ENCODE data around the gene SKIDA1. TPM values are rescaled to one million over a fixed set of nuclear protein-coding genes. Genes with fewer than 3 reads are reported as not detected.

The SKIDA1 gene
- total RNA-seq, 1 experiment from 2014 or later, result 6.3 TPM

- no peaks in the 10 kb centered on the region for H3K27me3 ChIP-seq (replicated peaks; ENCODE audit: control insufficient read depth, insufficient read depth, low read length)
- POLR2A ChIA-PET, result no interaction called here
- H3K9me3 ChIP-seq, result no peaks in the 10 kb centered on the region
- TF ChIP-seq, protein P1, sequence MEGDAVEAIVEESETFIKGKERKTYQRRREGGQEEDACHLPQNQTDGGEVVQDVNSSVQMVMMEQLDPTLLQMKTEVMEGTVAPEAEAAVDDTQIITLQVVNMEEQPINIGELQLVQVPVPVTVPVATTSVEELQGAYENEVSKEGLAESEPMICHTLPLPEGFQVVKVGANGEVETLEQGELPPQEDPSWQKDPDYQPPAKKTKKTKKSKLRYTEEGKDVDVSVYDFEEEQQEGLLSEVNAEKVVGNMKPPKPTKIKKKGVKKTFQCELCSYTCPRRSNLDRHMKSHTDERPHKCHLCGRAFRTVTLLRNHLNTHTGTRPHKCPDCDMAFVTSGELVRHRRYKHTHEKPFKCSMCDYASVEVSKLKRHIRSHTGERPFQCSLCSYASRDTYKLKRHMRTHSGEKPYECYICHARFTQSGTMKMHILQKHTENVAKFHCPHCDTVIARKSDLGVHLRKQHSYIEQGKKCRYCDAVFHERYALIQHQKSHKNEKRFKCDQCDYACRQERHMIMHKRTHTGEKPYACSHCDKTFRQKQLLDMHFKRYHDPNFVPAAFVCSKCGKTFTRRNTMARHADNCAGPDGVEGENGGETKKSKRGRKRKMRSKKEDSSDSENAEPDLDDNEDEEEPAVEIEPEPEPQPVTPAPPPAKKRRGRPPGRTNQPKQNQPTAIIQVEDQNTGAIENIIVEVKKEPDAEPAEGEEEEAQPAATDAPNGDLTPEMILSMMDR (IDR thresholded peaks at IDR 0.05; ENCODE audit: insufficient read depth in 1 of 2, low read depth in 1 of 2, low read length in 1 of 2, severe bottlenecking in 1 of 2, unreplicated experiment in 1 of 2), result no peak
- no TSS peak for BruUV-seq (replicated peaks)
- no peak overlapping the region for H3K4me3 Mint-ChIP-seq (ENCODE audit: unreplicated experiment)
- H3K4me1 Mint-ChIP-seq (ENCODE audit: low read depth, unreplicated experiment), result peaks cover 12% of the 10 kb centered on the region
- intact Hi-C loops (cut with micrococcal nuclease; ENCODE audit: unreplicated experiment), result no loop called here
- no peaks in the 10 kb centered on the region for H3K27me3 Mint-ChIP-seq (ENCODE audit: insufficient read depth, unreplicated experiment)
- H3K36me3 ChIP-seq (ENCODE audit: control insufficient read depth, insufficient read depth, low read length), result no peaks in the 10 kb centered on the region
- H3K36me3 Mint-ChIP-seq (ENCODE audit: insufficient read depth, unreplicated experiment), result peaks cover 6% of the 10 kb centered on the region
- DNase-seq, result no peak
- peaks cover 10% of the 10 kb centered on the region for H3K9me3 Mint-ChIP-seq (ENCODE audit: unreplicated experiment)
- H3K27ac Mint-ChIP-seq (ENCODE audit: unreplicated experiment), result no peak overlapping the region
- CTCF ChIA-PET, result no interaction called here
- H3K4me3 ChIP-seq (ENCODE audit: low read depth, low read length), result no peak overlapping the region
- H3K4me1 ChIP-seq, result peaks cover 3% of the 10 kb centered on the region; the same call in 1 of the 2 replicates
These were observed 37.1 kb downstream of the SKIDA1 start for GRCh38 chr10:21488246-21488956.

DNA sequence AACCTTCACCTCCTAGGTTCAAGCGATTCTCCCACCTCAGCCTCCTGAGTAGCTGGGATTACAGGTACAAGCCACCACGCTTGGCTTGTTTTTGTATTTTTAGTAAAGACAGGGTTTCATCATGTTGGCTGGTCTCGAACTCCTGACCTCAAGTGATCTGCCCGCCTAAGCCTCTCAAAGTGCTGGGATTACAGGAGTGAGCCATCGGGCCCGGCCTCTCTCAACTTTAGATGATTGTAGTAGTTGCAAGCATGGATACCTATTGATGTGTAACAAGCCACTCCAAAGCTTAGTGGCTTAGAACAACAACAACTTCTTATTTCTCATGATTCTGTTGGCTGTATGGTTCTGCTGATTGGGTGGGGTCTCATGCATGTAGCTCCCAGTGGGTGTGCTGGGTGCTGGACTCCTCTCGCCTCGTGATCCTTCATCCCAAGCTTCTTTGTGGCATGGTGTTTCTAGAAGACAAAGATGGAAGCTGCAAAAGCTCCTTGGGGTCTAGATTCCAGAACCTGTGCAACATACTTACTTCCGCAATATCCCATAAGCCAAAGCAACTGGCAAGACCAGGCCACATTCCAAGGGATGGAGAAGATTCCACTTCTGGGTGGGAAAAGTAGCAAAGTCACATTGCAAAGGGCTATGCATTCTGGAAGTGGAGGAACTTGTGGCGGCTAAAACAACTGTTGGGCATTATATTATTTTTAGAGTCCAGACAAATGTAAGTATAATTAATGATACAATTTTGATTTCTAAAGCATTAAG, 37.9 kb downstream of the SKIDA1 start:
- ChIA-PET CTCF (interaction anchor here (0.5 kb wide), 1 partner anchor 9 kb away, joined by 5 read pairs; no protein-coding TSS in a partner anchor), POLR2A (no interaction called here)
- Histone ChIP-seq H3K4me1 (peaks cover 3% of the 10 kb centered on the region; the same call in 1 of the 2 replicates), H3K27me3 (replicated peaks; ENCODE audit: control insufficient read depth, insufficient read depth, low read length) (no peaks in the 10 kb centered on the region), H3K4me3 (ENCODE audit: low read depth, low read length) (no peak overlapping the region), H3K9me3 (no peaks in the 10 kb centered on the region), H3K36me3 (ENCODE audit: control insufficient read depth, insufficient read depth, low read length) (no peaks in the 10 kb centered on the region)
- Mint-ChIP-seq H3K9me3 (ENCODE audit: unreplicated experiment) (peaks cover 10% of the 10 kb centered on the region), H3K4me3 (ENCODE audit: unreplicated experiment) (no peak overlapping the region), H3K36me3 (ENCODE audit: insufficient read depth, unreplicated experiment) (peaks cover 6% of the 10 kb centered on the region), H3K27ac (ENCODE audit: unreplicated experiment) (no peak overlapping the region), H3K4me1 (ENCODE audit: low read depth, unreplicated experiment) (peaks cover 12% of the 10 kb centered on the region), H3K27me3 (ENCODE audit: insufficient read depth, unreplicated experiment) (no peaks in the 10 kb centered on the region)
- no TSS peak for BruUV-seq (replicated peaks)
- peak in 1 of 2 experiments; percentile 5 for DNase-seq
- TF ChIP-seq, protein P1 (IDR thresholded peaks at IDR 0.05; ENCODE audit: insufficient read depth in 1 of 2, low read depth in 1 of 2, low read length in 1 of 2, severe bottlenecking in 1 of 2, unreplicated experiment in 1 of 2), result no peak
- intact Hi-C loops (cut with micrococcal nuclease; ENCODE audit: unreplicated experiment), result no loop called here

GRCh38 chr10:21482821-21483220, 42.7 kb downstream of the SKIDA1 start:
- Mint-ChIP-seq H3K27me3 (ENCODE audit: insufficient read depth, unreplicated experiment) (no peaks in the 10 kb centered on the region), H3K4me3 (ENCODE audit: unreplicated experiment) (no peak overlapping the region), H3K9me3 (ENCODE audit: unreplicated experiment) (peaks cover 10% of the 10 kb centered on the region), H3K36me3 (ENCODE audit: insufficient read depth, unreplicated experiment) (peaks cover 5% of the 10 kb centered on the region), H3K27ac (ENCODE audit: unreplicated experiment) (no peak overlapping the region), H3K4me1 (ENCODE audit: low read depth, unreplicated experiment) (peaks cover 16% of the 10 kb centered on the region)
- peak in 1 of 2 experiments; percentile 19 for DNase-seq
- ChIA-PET CTCF (no interaction called here), POLR2A (no interaction called here)
- TF ChIP-seq, protein P1 (IDR thresholded peaks at IDR 0.05; ENCODE audit: insufficient read depth in 1 of 2, low read depth in 1 of 2, low read length in 1 of 2, severe bottlenecking in 1 of 2, unreplicated experiment in 1 of 2), result no peak
- Histone ChIP-seq H3K36me3 (ENCODE audit: control insufficient read depth, insufficient read depth, low read length) (no peaks in the 10 kb centered on the region), H3K27me3 (replicated peaks; ENCODE audit: control insufficient read depth, insufficient read depth, low read length) (no peaks in the 10 kb centered on the region), H3K9me3 (peaks cover 6% of the 10 kb centered on the region; the same call in 1 of the 2 replicates), H3K4me3 (ENCODE audit: low read depth, low read length) (no peak overlapping the region), H3K4me1 (peaks cover 9% of the 10 kb centered on the region)
- no TSS peak for BruUV-seq (replicated peaks)
- intact Hi-C loops (cut with micrococcal nuclease; ENCODE audit: unreplicated experiment), result no loop called here

Data from Caco-2 (cell line).